BLaER1 (cell line): ENCODE data around the gene TNFRSF8.

Experiments used
- H3K27ac ChIP-seq: shearing (Covaris generic); formaldehyde crosslinking; 2 replicates; pipeline ENCODE4 v1.8.1; 2022
- H3K27me3 ChIP-seq: shearing (Covaris generic); formaldehyde crosslinking; 2 replicates; pipeline ENCODE4 v1.8.1; 2022
- H3K36me3 ChIP-seq: shearing (Covaris generic); formaldehyde crosslinking; 2 replicates; pipeline ENCODE4 v1.8.1; 2022
- H3K4me1 ChIP-seq: shearing (Covaris generic); formaldehyde crosslinking; 2 replicates; pipeline ENCODE4 v1.8.1; 2022
- H3K4me2 ChIP-seq: shearing (Covaris generic); formaldehyde crosslinking; 2 replicates; pipeline ENCODE4 v1.8.1; 2022
- H3K4me3 ChIP-seq: shearing (Covaris generic); formaldehyde crosslinking; 2 replicates; pipeline ENCODE4 v1.8.1; 2022
- H3K9ac ChIP-seq: shearing (Covaris generic); formaldehyde crosslinking; 2 replicates; pipeline ENCODE4 v1.8.1; 2022
- H3K9me3 ChIP-seq: shearing (Covaris generic); formaldehyde crosslinking; 2 replicates; pipeline ENCODE4 v1.8.1; 2022
- H4K20me1 ChIP-seq: shearing (Covaris generic); formaldehyde crosslinking; 2 replicates; pipeline ENCODE4 v1.8.1; 2022
- Cebpa-rat ChIP-seq: shearing (Covaris generic); IDR thresholded peaks from 2 replicates; pipeline ENCODE4 v1.8.1; 2022

TNFRSF8 gene

DNA sequence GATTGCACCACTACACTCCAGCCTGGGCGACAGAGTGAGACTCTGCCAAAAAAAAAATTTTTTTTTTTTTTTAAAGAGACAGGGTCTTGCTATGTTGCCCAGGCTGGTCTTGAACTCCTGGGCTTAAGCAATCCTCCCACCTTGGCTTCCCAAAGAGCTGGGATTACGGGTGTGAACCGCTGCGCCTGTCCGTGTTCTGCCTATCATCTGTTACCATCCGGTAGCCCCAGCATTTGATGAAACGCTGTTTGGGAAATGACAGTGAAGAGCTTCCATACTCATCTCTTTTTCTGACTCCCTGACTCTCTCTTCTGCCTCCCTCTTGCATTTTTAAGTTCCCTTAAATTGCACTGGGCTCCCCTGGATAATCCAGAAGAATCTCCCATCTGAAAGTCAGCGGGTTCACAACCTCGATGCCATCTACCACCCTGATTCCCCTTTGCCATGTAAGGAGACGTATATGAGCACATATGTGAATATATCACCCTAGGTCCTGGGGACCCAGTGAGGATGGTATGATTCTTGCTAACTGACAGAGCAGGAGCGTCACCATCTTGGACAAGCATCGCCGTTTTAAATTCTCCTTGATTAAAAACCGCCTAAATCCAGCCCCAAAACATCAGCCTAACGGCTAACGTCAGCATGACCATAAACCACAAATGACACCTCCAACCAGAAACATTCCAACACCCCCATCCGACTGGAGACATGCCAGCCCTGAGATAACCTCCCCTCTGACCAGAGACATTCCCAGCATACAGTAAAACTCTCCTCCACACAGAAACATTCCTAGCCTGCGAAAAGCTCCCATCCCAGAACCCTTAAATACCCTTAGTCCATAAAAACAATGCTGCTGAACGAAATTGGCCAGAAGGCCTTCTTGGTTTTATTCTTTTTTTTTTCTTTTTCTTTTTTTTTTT lies 12.4 kb downstream of the TNFRSF8 start:
- no peak overlapping the region for H3K4me3 ChIP-seq
- no peak overlapping the region for H3K4me2 ChIP-seq
- H3K9me3 ChIP-seq = peaks cover 9% of the 10 kb centered on the region; the same call in 1 of the 2 replicates
- H3K36me3 ChIP-seq = peaks cover 36% of the 10 kb centered on the region
- TF ChIP-seq Cebpa-rat = no peak
- H3K9ac ChIP-seq = no peak overlapping the region
- H3K27me3 ChIP-seq = no peaks in the 10 kb centered on the region
- no peaks in the 10 kb centered on the region for H4K20me1 ChIP-seq
- H3K4me1 ChIP-seq = peaks cover 51% of the 10 kb centered on the region
- no peak overlapping the region for H3K27ac ChIP-seq

DNA sequence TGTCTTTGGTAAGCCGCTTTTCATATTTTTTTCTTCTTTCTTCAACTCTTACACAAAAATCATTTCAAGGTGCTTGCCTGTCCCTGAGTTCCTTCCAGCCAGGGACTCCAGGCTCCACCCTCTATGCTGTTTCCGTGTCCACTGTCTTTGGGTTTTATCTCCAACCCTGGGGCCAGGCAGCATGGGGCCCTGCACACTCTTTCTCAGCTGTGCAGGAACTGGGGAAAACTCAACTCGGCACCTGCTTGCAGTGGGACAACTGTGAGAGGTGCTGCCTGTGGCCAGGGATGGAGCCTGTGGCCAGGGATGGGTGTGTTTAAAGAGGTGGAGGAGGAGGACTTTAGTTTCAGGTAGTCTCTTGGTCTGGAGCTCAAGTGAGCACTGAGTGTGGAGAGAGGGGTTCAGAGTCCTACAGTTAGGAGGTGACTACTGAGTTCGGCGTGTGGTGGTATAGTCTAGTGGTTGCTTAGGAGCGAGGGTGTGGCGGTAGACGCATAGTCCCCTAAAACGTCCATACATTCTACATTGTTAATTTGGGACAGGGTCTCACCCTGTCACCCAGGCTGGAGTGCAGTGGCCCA lies 13.4 kb downstream of the TNFRSF8 start:
- Histone ChIP-seq H4K20me1 (no peaks in the 10 kb centered on the region), H3K4me1 (peaks cover 51% of the 10 kb centered on the region), H3K36me3 (peaks cover 36% of the 10 kb centered on the region), H3K9me3 (peaks cover 9% of the 10 kb centered on the region; the same call in 1 of the 2 replicates), H3K4me3 (no peak overlapping the region), H3K27ac (no peak overlapping the region), H3K27me3 (no peaks in the 10 kb centered on the region), H3K4me2 (no peak overlapping the region), H3K9ac (no peak overlapping the region)
- TF ChIP-seq Cebpa-rat = no peak

DNA sequence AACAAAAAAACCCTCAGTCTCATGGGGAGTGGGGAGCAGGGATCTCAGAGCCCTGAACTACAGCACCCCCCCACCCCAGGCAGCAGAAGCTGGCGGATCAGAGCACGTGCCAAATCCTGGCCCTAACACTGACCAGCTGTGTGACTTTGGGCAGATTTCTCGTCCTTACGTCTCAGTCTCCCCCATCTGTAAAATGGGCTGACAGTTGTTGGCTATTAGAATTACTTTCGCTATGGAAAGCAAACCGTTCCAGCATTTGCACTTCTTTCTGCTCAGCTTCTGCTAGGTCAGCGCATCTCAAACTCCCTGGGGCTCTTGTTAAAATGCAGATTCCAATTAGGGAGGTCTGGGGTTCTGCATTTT lies 15.5 kb downstream of the TNFRSF8 start:
- TF ChIP-seq Cebpa-rat = no peak
- Histone ChIP-seq H3K4me3 (no peak overlapping the region), H3K9me3 (peaks cover 25% of the 10 kb centered on the region), H3K9ac (no peak overlapping the region), H3K4me2 (no peak overlapping the region), H3K27ac (no peak overlapping the region), H3K27me3 (no peaks in the 10 kb centered on the region), H3K4me1 (peaks cover 49% of the 10 kb centered on the region), H4K20me1 (no peaks in the 10 kb centered on the region), H3K36me3 (peaks cover 22% of the 10 kb centered on the region; the same call in 1 of the 2 replicates)

DNA sequence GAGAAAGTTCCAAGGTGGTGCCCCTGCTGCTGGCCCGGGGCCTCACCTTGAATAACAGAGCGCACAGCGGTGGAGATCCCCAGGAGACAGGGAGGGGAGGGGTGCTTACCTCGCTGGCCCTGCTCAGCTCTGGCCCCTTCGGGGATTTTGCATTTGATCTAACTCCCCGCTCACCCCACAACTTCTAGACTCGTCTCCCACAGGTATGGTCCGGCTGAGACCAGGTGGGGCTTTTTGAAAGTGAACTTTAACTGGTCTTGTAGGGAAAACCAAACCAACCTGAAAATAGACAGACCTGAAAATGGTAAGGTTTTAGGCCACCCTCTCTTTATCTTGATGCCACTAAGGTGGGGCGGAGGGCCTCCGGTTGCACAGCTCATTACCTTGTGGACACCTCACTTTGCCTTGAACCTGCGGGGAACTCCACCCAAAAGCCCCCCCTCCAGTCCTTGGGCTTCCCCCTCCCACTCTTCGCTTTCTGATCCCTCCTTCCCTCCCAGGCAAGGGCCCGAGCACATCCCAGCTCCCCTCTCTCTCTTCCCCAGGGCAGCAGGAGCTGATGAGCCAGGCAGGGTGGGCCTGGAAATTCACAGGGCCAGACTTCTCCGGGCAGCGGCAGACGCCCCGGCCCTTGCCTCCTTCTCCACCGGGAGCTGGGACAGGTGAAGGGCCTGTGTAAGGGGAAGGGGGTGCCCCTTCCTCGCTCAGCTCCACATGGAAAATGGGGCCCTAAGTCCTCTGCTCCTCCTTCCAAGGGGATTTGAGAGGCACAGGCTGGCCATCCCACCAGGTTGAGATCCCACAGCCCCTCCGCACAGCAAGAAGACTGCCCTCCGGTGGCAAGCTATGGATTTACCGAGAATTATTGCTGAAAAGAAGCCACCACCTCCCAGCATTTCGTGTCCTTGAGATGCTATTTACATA lies 16.1 kb downstream of the TNFRSF8 start:
- 0 out of 2 replicates have a peak overlapping the region, but pooled peaks have one; percentile 5 for H3K27ac ChIP-seq
- peaks cover 22% of the 10 kb centered on the region; the same call in 1 of the 2 replicates for H3K36me3 ChIP-seq
- peaks cover 43% of the 10 kb centered on the region for H3K4me1 ChIP-seq
- no peaks in the 10 kb centered on the region for H3K27me3 ChIP-seq
- H3K4me2 ChIP-seq = no peak overlapping the region
- H3K9ac ChIP-seq = no peak overlapping the region
- H3K4me3 ChIP-seq = no peak overlapping the region
- peaks cover 25% of the 10 kb centered on the region for H3K9me3 ChIP-seq
- TF ChIP-seq Cebpa-rat = no peak
- H4K20me1 ChIP-seq = no peaks in the 10 kb centered on the region

DNA sequence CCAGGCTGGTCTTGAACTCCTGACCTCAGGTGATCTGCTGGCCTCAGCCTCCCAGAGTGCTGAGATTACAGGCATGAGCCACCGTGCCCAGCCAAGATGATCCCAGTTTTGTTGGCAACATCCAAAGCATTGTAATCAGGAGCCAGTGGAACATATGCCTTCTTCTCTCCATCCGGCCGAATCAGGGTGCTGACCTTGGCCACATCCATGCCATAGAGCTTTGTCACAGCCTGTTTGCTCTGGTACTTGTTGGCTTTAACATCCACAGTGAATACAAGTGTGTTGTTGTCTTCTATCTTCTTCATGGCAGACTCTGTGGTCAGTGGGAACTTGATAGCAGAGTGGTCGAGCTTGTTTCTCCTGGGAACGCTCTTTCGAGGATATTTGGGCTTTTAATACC lies 17.1 kb downstream of the TNFRSF8 start:
- H3K9me3 ChIP-seq = peaks cover 25% of the 10 kb centered on the region
- H3K4me2 ChIP-seq = 0 out of 2 replicates have a peak overlapping the region, but pooled peaks have one; percentile 9
- no peak overlapping the region for H3K9ac ChIP-seq
- H4K20me1 ChIP-seq = no peaks in the 10 kb centered on the region
- no peak overlapping the region for H3K27ac ChIP-seq
- no peak for TF ChIP-seq Cebpa-rat
- H3K4me1 ChIP-seq = peaks cover 38% of the 10 kb centered on the region
- no peak overlapping the region for H3K4me3 ChIP-seq
- H3K36me3 ChIP-seq = peaks cover 18% of the 10 kb centered on the region; the same call in 1 of the 2 replicates
- no peaks in the 10 kb centered on the region for H3K27me3 ChIP-seq

DNA sequence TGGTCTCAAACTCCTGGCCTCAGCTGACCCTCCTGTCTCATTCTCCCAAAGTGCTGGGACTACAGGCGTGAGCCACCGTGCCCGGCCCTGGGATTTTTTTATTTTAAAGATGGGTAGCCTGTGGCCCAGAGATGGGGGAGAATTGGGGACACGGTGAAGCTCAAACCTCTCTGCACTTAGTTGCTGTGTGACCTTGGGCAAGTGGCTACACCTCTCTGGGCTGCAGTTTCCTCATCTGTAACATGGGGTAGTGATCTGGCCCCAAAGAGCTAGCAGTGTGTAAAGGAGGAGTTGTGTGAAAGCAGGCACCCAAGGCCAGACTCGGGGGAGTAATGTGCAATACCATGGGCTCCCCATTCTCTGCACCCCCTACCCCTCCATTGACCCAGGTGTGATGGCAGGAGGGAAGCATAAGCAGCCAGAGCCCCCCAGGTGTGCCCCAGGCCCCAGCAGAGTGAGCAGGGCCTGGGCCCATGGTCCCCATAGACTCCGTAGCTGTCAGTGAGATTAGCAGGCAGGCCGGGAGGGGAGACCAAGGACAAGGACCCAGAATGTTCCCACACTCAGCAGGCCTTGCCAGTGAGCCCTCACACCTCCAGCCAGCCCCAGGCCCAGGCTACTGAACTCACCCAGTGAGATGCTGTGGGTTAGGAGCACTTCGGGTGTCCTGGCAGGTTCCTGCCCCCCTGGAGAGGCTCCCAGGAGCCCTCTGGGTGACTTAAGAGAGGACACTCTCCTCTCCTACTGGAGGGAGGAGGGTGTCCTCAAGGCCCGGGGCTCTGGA lies 17.9 kb downstream of the TNFRSF8 start:
- Histone ChIP-seq H3K36me3 (peaks cover 20% of the 10 kb centered on the region), H3K4me1 (peaks cover 46% of the 10 kb centered on the region), H3K9ac (peak overlapping the region; percentile 58), H3K27ac (peak overlapping the region; percentile 87), H3K9me3 (peaks cover 25% of the 10 kb centered on the region), H4K20me1 (no peaks in the 10 kb centered on the region), H3K4me2 (peak overlapping the region; percentile 83), H3K4me3 (peak overlapping the region; percentile 57), H3K27me3 (no peaks in the 10 kb centered on the region)
- TF ChIP-seq Cebpa-rat = no peak

DNA sequence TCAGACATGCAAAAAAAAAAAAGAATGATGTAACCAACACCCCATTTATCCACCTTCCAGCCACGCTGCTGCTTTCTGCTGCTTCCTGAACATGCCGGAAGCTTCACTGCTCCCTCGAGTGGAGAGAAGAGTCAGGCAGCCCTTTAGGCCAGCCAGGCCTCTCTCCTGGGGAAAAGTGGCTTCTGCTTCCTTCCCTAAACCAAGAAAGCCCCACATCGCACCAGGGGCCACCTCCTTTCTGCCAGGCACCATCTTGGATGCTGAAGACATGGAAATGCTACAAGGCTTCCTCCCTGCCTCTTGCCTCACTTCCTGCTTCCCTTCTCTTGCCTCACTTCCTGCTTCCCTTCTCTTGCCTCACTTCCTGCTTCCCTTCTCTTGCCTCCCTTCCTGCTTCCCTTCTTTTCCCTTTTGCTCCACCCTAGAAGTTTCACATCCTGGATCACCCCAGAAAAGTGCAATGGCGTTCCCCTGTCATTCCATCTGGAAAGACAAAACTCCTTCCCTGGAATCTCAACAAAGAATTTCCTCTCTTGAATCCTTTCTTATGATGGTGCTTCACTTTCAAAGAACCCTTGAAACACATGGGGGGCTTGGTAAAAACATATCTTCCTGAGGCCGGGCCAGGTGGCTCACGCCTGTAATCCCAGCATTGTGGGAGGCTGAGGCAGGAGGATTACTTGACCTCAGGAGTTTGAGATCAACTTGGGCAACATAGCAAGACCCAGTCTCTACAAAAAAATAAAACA lies 18.7 kb downstream of the TNFRSF8 start:
- Histone ChIP-seq H3K9me3 (peaks cover 24% of the 10 kb centered on the region), H3K27me3 (no peaks in the 10 kb centered on the region), H3K4me1 (peaks cover 51% of the 10 kb centered on the region), H4K20me1 (no peaks in the 10 kb centered on the region), H3K4me3 (peak overlapping the region; percentile 57), H3K4me2 (peak overlapping the region; percentile 83), H3K27ac (peak overlapping the region; percentile 87), H3K9ac (peak overlapping the region; percentile 58), H3K36me3 (peaks cover 20% of the 10 kb centered on the region)
- peak; percentile 79; the same call in 1 of the 2 replicates for TF ChIP-seq Cebpa-rat

DNA sequence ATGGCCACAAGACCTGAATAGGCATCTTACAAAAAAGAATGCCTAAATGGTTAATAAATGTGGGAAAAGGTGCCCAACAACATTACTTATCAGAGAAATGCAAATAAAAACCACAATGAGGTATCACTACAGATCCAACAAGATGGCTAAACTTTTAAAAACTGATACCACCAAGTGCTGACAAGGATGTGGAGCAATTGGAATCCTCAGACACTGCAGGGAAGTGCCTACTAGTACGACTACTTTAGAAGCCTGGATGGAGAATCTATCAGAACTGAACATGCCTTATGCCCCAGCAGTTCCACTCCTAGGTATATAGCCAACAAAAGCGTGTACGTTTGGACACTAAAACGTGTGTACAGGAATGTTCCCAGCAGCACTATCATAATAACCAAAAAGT lies 19.9 kb downstream of the TNFRSF8 start:
- Histone ChIP-seq H3K4me1 (peaks cover 63% of the 10 kb centered on the region), H3K4me3 (no peak overlapping the region), H3K9me3 (peaks cover 16% of the 10 kb centered on the region), H3K9ac (no peak overlapping the region), H4K20me1 (no peaks in the 10 kb centered on the region), H3K27ac (no peak overlapping the region), H3K4me2 (no peak overlapping the region), H3K36me3 (peaks cover 13% of the 10 kb centered on the region), H3K27me3 (no peaks in the 10 kb centered on the region)
- no peak for TF ChIP-seq Cebpa-rat
